ENCODE measurements around the gene TAOK3. TPM values are rescaled to one million over a fixed set of nuclear protein-coding genes. Genes with fewer than 3 reads are reported as not detected.

TAOK3 gene
- total RNA-seq, 1 donor from 2014 or later: 52.9 TPM

- DNase-seq: peak; percentile 13
Measured at GRCh38 chr12:118190266-118190665, 182.4 kb downstream of the TAOK3 start.

- peak; percentile 57 for DNase-seq
Measured at GRCh38 chr12:118189741-118190191, 182.9 kb downstream of the TAOK3 start.

DNA sequence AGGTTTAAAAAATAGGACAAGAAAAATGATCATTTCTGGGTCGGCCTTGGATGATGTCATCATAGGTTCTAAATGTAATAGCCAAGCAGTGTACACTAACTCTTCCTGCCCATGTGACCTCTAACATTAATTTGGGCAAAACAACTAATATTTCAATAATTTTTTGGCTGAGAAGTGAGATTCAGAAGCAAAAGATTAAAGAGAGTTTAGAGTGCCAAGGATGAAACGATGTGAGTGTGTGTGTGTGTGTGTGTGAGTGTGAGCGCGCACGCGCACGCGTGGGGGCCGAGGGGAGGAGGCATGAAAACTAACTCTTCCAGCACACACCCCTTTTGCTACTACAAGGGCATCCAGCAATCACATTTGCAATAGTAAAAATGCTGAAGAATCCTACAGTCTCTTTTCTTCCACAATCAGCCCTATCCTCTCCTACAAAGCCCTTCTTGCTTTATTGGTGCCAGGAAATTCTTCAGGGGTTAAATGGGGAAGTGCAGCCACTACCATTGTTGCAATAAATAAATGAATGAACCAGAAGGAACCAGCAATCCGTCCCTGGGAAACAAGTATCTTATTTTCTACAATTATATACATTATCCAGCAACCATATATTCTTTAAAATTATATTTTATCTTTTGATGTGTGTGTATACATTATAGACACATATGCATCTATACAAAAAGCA, 183.9 kb downstream of the TAOK3 start:
- peak; percentile 24 for DNase-seq

- no peak for DNase-seq
Measured at GRCh38 chr12:118187751-118188435, 184.8 kb downstream of the TAOK3 start.

DNA sequence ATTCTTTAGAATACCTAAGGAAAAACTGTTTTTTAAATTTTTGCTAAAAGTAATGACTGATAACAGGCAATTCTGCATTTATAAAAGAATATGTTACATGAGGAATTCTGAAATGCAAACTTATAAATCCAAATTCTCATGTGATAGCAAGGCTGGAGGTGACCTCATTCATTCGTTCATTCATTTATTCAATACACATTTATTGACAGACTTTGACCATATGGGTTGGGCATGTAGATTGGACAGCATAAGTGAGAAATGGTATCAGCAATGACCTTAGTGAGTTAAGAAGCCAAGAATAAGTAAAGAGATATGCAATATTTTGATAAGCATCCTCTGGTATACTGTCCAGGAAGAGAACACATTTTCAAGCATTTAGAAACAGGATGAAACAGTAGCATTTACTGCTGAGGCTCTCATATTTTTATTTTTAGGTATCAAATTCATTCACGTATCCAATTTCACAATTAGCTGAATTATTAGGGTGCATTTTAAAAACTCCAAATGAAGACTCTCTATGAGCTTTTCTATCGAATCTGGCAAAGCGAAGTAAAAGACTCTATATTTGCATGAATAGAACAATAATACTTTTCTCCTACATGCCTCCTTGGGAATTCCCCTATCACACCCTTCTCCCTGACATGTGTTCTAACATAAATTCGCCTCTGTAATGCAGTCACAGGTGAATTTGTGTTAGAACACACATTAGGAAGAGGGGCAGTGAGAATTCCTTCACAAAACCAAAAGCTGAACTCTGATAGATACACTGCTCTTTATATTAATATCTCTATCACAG, 186.9 kb downstream of the TAOK3 start:
- DNase-seq: no peak

- no peak for DNase-seq
Measured at GRCh38 chr12:118183711-118184110, 189.0 kb downstream of the TAOK3 start.

GRCh38 chr12:118183155-118183554, 189.6 kb downstream of the TAOK3 start:
- DNase-seq: no peak

- DNase-seq: no peak
Measured at GRCh38 chr12:118175823-118176447, 196.8 kb downstream of the TAOK3 start.

GRCh38 chr12:118166946-118167345, 205.8 kb downstream of the TAOK3 start:
- no peak for DNase-seq

DNA sequence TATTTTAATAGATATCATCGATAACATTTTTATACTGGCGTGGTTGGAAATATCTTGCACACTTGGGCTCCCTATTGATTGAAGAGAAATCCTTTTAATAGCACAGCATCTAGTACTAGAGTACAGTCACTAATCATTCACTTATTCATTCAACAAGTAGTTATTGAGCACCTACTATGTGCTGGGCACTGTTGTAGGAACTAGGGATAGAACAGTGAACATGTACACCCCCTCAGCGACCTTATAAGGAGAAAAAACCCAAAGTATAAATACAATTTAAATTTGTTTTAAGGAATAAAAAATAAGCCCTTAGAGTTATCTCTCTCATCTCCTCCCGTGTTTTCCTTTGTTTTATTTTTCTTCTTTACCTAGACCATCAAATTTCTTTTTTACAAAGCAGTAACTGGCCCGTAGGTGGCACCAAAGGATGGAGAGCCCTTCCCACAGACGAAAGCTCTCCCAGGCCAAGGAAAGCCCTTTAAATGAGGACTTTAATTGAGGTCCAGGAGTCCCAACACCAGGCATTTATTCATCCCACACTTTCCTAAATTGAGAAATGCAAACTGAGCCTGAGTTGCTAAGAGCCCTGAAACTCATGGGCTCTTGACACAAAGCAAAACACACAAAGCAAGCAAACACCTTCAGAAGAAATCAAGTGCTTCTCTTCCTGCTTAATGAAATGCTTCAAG, 207.8 kb downstream of the TAOK3 start:
- DNase-seq: no peak

GRCh38 chr12:118160536-118160935, 212.2 kb downstream of the TAOK3 start:
- DNase-seq: no peak

DNA sequence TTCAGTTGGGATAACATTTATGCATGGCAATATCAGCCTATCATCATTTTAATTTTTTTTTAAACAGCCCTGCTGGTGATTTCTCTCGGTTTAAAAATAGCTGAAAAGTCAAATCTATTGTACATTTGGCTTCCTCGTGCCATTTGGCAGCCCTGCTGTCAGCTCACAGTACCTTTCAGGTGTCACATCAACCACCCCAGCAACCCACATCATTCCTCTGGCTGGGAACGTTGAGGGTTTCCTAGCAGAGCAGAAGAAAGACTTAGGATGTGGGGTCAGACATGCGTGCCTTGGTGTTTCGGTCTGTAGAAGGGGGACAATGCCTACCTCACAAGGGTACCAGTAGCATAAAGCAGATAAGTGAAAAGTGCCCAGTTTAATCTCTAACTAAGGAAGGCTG, 221.0 kb downstream of the TAOK3 start:
- no peak for DNase-seq

DNA sequence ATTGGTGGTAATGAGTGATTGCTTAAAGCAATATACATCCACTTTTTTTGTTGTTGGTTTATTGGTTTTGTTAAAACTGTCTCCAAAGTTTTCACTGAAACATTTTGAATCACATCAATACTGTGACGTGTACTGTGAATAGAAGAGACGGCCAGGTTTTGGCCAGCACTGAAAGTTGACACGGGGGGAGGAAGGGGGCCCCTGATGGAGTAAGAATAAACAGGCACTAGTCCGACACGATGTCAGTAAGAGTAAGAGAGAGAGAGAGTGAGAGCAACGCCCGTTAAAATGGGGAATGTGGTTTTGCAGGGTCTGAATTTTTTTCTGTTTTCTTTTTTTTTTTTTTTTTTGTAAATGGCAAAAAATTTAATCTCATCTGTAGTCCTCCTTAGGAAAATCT, 222.1 kb downstream of the TAOK3 start:
- no peak for DNase-seq

DNA sequence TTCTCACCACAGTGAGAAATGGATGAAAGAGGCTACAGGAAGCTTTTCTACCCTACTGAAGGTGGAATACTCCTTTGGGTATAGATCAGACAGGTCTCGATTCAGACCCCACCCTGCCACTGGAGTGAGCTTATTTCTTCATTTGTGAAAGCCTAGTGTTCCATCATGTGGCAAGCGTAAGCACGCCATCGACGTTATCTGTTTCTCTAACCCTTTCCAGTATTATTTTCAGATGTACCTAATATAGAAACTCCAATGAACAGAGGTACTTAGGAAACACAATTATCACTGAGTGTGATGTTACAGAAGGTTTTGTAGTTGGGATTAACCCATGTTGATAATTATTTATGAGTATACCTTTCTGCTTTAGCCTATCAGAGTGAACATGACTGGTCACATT, 224.4 kb downstream of the TAOK3 start:
- DNase-seq: no peak

DNA sequence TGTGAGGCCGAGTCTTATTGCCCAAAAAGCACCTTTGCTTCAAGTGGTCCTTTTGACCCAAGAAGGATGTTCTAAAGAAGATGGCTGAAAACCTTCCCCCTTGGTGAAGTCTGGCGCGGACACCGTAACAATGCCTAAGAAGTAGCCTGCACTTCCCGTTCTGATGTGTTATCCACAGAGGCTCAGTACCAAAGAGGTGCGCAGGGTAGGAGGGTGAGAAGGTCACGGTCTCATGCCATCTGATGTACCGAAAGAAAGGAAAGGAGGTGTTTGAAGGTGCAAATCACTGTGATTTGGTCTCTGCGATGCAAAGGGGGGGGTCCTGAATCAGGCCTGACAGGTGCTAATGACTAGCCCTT, 226.9 kb downstream of the TAOK3 start:
- DNase-seq: no peak

DNA sequence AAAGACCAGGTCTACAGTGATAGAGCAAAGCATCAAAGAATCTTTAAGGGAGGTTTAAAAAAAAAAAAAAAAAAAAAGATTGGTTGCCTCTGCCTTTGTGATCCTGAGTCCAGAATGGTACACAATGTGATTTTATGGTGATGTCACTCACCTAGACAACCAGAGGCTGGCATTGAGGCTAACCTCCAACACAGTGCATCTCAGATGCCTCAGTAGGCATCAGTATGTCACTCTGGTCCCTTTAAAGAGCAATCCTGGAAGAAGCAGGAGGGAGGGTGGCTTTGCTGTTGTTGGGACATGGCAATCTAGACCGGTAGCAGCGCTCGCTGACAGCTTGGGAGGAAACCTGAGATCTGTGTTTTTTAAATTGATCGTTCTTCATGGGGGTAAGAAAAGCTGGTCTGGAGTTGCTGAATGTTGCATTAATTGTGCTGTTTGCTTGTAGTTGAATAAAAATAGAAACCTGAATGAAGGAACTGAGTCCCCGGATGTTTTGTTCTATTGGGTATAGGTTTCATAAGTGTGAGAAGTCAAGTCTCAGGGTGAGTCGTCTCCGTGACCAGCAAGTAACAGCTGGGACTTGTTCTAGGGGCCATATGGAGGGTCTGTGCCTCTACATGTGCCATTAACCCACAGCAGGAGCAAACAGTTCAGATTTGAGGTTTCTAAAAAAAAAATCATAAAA, 227.5 kb downstream of the TAOK3 start:
- no peak for DNase-seq

GRCh38 chr12:118144499-118144898, 228.2 kb downstream of the TAOK3 start:
- no peak for DNase-seq

DNA sequence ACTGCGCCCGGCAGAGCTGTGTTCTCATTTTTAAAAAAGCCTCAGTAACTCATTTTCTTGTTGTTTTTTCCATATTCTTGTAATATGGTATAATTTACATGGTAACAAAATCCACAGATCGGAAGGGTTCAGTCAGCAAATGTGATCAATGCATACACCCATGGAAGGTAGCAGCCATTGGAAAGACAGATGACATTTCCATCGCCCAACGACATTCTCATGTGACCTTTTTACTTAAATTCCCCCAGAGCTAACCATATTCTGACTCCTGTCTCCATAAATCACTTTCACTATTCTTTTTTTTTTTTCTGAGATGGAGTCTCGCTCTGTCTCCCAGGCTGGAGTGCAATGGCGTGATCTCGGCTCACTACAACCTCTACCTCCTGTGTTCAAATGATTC, 231.9 kb downstream of the TAOK3 start:
- no peak for DNase-seq

- no peak for DNase-seq
Measured at GRCh38 chr12:118137148-118137678, 235.5 kb downstream of the TAOK3 start.

DNA sequence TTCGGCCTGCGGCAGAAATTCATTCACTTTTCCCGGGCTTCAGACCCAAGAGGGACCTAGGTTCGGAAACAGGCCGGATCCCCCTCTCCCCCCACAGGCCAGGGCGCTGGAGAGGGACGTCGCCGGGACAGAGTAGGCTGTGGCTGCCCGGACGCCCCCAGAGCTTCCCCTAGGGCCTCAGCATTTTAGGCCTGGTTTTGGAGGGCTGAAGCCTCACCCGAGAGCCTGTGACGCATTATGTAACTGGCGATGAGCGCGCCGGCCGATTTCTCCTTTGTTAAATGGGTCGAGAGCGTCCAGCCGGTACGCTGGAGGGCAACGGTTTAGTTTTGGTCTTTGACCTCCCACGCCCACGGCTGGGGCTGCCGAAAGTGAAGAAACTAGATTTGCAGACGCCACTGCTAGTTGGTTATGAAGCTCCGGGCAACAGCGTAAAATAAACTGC, 236.1 kb downstream of the TAOK3 start:
- no peak for DNase-seq

All from occipital lobe (tissue), 2 donors.